ENCODE results near the gene NTN1. TPM values are rescaled to one million over a fixed set of nuclear protein-coding genes. Genes with fewer than 3 reads are reported as not detected.

NTN1 gene
- total and polyA plus RNA-seq, 2 of the 4 experiments (the other 2 are of a cell fraction) = under 0.01 to 0.07 TPM

DNA sequence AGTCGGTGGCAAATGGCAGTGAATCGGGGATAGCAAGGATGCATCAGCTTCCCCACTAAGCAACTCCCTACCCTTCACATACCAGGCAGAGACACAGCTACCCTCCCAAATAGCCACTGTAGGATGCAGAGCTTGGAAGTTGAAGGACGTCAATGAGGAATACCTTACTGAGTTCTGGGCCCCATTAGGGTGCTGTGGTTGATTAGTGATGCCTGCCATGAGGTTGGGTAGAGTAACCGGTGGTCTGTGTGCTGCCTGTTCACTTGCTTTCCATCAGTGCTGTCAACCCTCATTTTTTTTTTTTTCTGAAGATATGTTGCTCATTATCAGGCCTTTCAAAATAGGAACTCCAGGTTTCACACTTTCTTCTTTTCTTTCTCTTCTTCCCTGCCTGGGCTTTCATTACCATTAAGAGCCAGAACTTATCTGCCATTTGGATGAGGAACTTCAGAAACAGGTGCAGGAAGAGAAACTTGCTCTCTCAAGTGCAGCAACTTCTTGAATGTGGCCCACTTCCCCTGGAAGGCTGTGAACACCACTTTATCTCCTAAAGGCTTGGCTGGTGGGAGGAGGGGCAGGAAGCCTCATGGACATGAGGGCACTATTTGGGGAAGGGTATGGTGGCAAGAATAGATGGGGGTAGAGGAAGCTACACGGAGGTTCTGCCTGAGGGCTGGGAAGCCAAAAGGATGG is 183.5 kb downstream of the NTN1 start:
- no peak for DNase-seq
- intact Hi-C loops (cut with micrococcal nuclease) (no loop called here), dilution Hi-C loops (cut with HindIII; ENCODE audit: low sequenced_read_pairs, unreplicated experiment) (no loop called here), in situ Hi-C loops (cut with MboI; ENCODE audit: low sequenced_read_pairs) (loop anchor here (10.0 kb wide), 1 partner anchor 60 kb away; no protein-coding TSS in a partner anchor)
- Histone ChIP-seq H3K9me3 (ENCODE audit: control insufficient read depth, insufficient read depth, low read length) (no peaks in the 10 kb centered on the region), H4K8ac (ENCODE audit: low read depth in 2 of 2, low read length in 2 of 2) (no peak overlapping the region), H3K36me3 (ENCODE audit: control insufficient read depth, insufficient read depth, low read length) (no peaks in the 10 kb centered on the region), H3K4me3 (ENCODE audit: insufficient read depth, low read depth, low read length) (no peak overlapping the region), H3K4ac (ENCODE audit: low read depth, low read length) (no peak overlapping the region), H3K9me1 (ENCODE audit: insufficient read depth, low read length) (no peaks in the 10 kb centered on the region), H3K27ac (ENCODE audit: insufficient read depth, low read length) (no peak overlapping the region), H4K91ac (ENCODE audit: insufficient read depth, low read depth, low read length) (no peak overlapping the region), H3K18ac (ENCODE audit: low read depth, low read length) (no peak overlapping the region), H2BK5ac (ENCODE audit: low read depth, low read length, poor library complexity, severe bottlenecking) (no peak overlapping the region), H3K9ac (ENCODE audit: low read depth, low read length) (no peak overlapping the region), H2BK120ac (ENCODE audit: low read depth, low read length) (no peak overlapping the region), H3K14ac (replicated peaks; ENCODE audit: low read depth, low read length) (no peak overlapping the region), H3K23ac (ENCODE audit: low read depth, low read length) (no peak overlapping the region), H3K27me3 (ENCODE audit: control insufficient read depth, insufficient read depth, low read length) (peaks cover 17% of the 10 kb centered on the region; the same call in 1 of the 2 replicates), H3K56ac (ENCODE audit: extremely low read depth, insufficient read depth, low read length) (no peak overlapping the region), H2AFZ (replicated peaks; ENCODE audit: low read length, poor library complexity) (no peak overlapping the region), H4K20me1 (ENCODE audit: insufficient read depth, low read length) (no peaks in the 10 kb centered on the region), H3K4me1 (ENCODE audit: control insufficient read depth, insufficient read depth, low read length) (no peaks in the 10 kb centered on the region; the same call in 1 of the 2 replicates), H2AK9ac (replicated peaks; ENCODE audit: low read depth, low read length, poor library complexity) (no peak overlapping the region), H2AK5ac (ENCODE audit: low read depth, low read length) (no peak overlapping the region), H3K79me1 (ENCODE audit: low read depth in 1 of 2, low read length in 2 of 2) (no peaks in the 10 kb centered on the region), H2BK15ac (ENCODE audit: low read depth, low read length) (no peak overlapping the region), H3K4me2 (ENCODE audit: low read depth, low read length) (no peak overlapping the region), H2BK20ac (ENCODE audit: low read depth, low read length) (no peak overlapping the region), H4K5ac (ENCODE audit: low read depth, low read length) (no peak overlapping the region)
- WGBS, 2 experiments (ENCODE audit: extremely low coverage in 2 of 2, insufficient read length in 1 of 2) = no CpG with 5 or more reads among the region's 5 CpGs
- no peak for ATAC-seq (ENCODE audit: low read depth)
- ChIA-PET CTCF (no interaction called here), POLR2A (ENCODE audit: unreplicated experiment) (interaction anchor here (0.7 kb wide), 1 partner anchor 26 kb away, joined by 3 read pairs; no protein-coding TSS in a partner anchor)
- BruUV-seq (replicated peaks) = no TSS peak
- no peak for TF ChIP-seq MAFK (IDR thresholded peaks at IDR 0.05; ENCODE audit: low read depth, low read length)
- TF ChIP-seq CHD1 (IDR thresholded peaks at IDR 0.05; ENCODE audit: low read depth, low read length) = no peak
- no peak for TF ChIP-seq SMC3 (IDR thresholded peaks at IDR 0.05; ENCODE audit: low read depth, low read length)
- TF ChIP-seq POLR2A (IDR thresholded peaks at IDR 0.05; ENCODE audit: low read depth, low read length) = no peak
- TF ChIP-seq, protein P1, sequence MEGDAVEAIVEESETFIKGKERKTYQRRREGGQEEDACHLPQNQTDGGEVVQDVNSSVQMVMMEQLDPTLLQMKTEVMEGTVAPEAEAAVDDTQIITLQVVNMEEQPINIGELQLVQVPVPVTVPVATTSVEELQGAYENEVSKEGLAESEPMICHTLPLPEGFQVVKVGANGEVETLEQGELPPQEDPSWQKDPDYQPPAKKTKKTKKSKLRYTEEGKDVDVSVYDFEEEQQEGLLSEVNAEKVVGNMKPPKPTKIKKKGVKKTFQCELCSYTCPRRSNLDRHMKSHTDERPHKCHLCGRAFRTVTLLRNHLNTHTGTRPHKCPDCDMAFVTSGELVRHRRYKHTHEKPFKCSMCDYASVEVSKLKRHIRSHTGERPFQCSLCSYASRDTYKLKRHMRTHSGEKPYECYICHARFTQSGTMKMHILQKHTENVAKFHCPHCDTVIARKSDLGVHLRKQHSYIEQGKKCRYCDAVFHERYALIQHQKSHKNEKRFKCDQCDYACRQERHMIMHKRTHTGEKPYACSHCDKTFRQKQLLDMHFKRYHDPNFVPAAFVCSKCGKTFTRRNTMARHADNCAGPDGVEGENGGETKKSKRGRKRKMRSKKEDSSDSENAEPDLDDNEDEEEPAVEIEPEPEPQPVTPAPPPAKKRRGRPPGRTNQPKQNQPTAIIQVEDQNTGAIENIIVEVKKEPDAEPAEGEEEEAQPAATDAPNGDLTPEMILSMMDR (conservative IDR thresholded peaks at IDR 0.05; ENCODE audit: low read depth, low read length) = no peak
- no peak for TF ChIP-seq MAZ (IDR thresholded peaks at IDR 0.05; ENCODE audit: borderline replicate concordance, low read depth, low read length)
- TF ChIP-seq CEBPB (IDR thresholded peaks at IDR 0.05; ENCODE audit: low read depth, low read length) = no peak
- TF ChIP-seq MXI1 (IDR thresholded peaks at IDR 0.05; ENCODE audit: borderline replicate concordance, low read depth, low read length) = no peak
- TF ChIP-seq RCOR1 (IDR thresholded peaks at IDR 0.05; ENCODE audit: insufficient replicate concordance, low read length) = no peak
- no peak for TF ChIP-seq FOS (IDR thresholded peaks at IDR 0.05; ENCODE audit: low read depth, low read length)
- TF ChIP-seq RAD21 (IDR thresholded peaks at IDR 0.05; ENCODE audit: low read length) = no peak
- TF ChIP-seq BHLHE40 (IDR thresholded peaks at IDR 0.05; ENCODE audit: low read depth, low read length) = no peak
- TF ChIP-seq, protein P2, sequence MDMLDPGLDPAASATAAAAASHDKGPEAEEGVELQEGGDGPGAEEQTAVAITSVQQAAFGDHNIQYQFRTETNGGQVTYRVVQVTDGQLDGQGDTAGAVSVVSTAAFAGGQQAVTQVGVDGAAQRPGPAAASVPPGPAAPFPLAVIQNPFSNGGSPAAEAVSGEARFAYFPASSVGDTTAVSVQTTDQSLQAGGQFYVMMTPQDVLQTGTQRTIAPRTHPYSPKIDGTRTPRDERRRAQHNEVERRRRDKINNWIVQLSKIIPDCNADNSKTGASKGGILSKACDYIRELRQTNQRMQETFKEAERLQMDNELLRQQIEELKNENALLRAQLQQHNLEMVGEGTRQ (IDR thresholded peaks at IDR 0.05; ENCODE audit: low read depth, low read length) = no peak
- no peak for TF ChIP-seq RFX5 (IDR thresholded peaks at IDR 0.05; ENCODE audit: low read depth, low read length)
- no peak for TF ChIP-seq NFE2L2 (IDR thresholded peaks at IDR 0.05; ENCODE audit: low read depth, low read length)
- TF ChIP-seq, protein P3, sequence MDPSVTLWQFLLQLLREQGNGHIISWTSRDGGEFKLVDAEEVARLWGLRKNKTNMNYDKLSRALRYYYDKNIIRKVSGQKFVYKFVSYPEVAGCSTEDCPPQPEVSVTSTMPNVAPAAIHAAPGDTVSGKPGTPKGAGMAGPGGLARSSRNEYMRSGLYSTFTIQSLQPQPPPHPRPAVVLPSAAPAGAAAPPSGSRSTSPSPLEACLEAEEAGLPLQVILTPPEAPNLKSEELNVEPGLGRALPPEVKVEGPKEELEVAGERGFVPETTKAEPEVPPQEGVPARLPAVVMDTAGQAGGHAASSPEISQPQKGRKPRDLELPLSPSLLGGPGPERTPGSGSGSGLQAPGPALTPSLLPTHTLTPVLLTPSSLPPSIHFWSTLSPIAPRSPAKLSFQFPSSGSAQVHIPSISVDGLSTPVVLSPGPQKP (IDR thresholded peaks at IDR 0.05; ENCODE audit: borderline replicate concordance, low read depth, low read length) = no peak
